Gastrocnemius medialis (tissue), 4 donors: ENCODE data around the gene CCDC12.

Experiments
- POLR2A ChIP-seq, 2 donors: fragments of 450-650 bp; IDR thresholded peaks; one replicate each; pipeline ENCODE4 v1.6.1; 2017; ENCODE audit warnings: antibody characterized with exemption in 2 of 2, mild to moderate bottlenecking in 2 of 2, moderate library complexity in 2 of 2
- TF ChIP-seq, protein P1 (sequence below), 5 experiments: fragments of 450-650 bp in 3 of 5; fragments of 200-600 bp in 2 of 5; sonication (generic) in 2 of 5; IDR thresholded peaks in 4 of 5; conservative IDR thresholded peaks in 1 of 5; 1 replicate in 4 of 5; 2 replicates in 1 of 5; pipeline ENCODE4 v1.5.1; 2016 to 2019; ENCODE audit warnings: antibody characterized with exemption in 5 of 5, mild to moderate bottlenecking in 3 of 5, moderate library complexity in 3 of 5

GRCh38 chr3:46958467-46959160, 17.9 kb downstream of the CCDC12 start:
- TF ChIP-seq, protein P1, sequence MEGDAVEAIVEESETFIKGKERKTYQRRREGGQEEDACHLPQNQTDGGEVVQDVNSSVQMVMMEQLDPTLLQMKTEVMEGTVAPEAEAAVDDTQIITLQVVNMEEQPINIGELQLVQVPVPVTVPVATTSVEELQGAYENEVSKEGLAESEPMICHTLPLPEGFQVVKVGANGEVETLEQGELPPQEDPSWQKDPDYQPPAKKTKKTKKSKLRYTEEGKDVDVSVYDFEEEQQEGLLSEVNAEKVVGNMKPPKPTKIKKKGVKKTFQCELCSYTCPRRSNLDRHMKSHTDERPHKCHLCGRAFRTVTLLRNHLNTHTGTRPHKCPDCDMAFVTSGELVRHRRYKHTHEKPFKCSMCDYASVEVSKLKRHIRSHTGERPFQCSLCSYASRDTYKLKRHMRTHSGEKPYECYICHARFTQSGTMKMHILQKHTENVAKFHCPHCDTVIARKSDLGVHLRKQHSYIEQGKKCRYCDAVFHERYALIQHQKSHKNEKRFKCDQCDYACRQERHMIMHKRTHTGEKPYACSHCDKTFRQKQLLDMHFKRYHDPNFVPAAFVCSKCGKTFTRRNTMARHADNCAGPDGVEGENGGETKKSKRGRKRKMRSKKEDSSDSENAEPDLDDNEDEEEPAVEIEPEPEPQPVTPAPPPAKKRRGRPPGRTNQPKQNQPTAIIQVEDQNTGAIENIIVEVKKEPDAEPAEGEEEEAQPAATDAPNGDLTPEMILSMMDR (IDR thresholded peaks at IDR 0.05 in 4 of 5, conservative IDR thresholded peaks at IDR 0.05 in 1 of 5) = no peak
- no peak for TF ChIP-seq POLR2A (IDR thresholded peaks at IDR 0.05)
